ENCODE results near the gene RPUSD1. TPM values are rescaled to one million over a fixed set of nuclear protein-coding genes. Genes with fewer than 3 reads are reported as not detected.

RPUSD1 gene
- polyA plus RNA-seq, 1 of the 3 experiments (the other 2 are of a cell fraction): 27.7 TPM

GRCh38 chr16:766820-767640 is 21.2 kb downstream of the RPUSD1 start (continued):
- TF ChIP-seq TAF1 (IDR thresholded peaks at IDR 0.05; ENCODE audit: borderline replicate concordance, low read depth, low read length) (no peak), MXI1 (IDR thresholded peaks at IDR 0.05; ENCODE audit: low read depth, low read length) (no peak), ZBTB33 (IDR thresholded peaks at IDR 0.05; ENCODE audit: borderline replicate concordance, low read depth) (no peak), ELF1 (IDR thresholded peaks at IDR 0.05) (no peak), RAD21 (IDR thresholded peaks at IDR 0.05; ENCODE audit: low read length) (no peak), YY1 (IDR thresholded peaks at IDR 0.05; ENCODE audit: low read depth) (no peak), RXRA (IDR thresholded peaks at IDR 0.05; ENCODE audit: borderline replicate concordance, low read depth) (no peak)

GRCh38 chr16:766008-766819 is 22.0 kb downstream of the RPUSD1 start:
- H4K20me1 ChIP-seq (ENCODE audit: insufficient read depth): no peaks in the 10 kb centered on the region
- H3K79me2 ChIP-seq (ENCODE audit: insufficient read depth): no peaks in the 10 kb centered on the region
- no peaks in the 10 kb centered on the region for H3K27me3 ChIP-seq (ENCODE audit: insufficient read depth)
- no peak overlapping the region for H3K27ac ChIP-seq (ENCODE audit: low read depth in 2 of 2, low read length in 1 of 2)
- ChIA-PET CTCF (interaction anchor here (1.2 kb wide), 1 partner anchor 25 kb away, joined by 5 read pairs; the partner anchor contains the start of gene CIAO3), POLR2A (no interaction called here)
- H3K4me3 ChIP-seq (ENCODE audit: low read depth in 2 of 2, low read length in 1 of 2): no peak overlapping the region
- no peaks in the 10 kb centered on the region for H3K9me3 ChIP-seq
- H3K9me2 ChIP-seq: no peaks in the 10 kb centered on the region
- no peak overlapping the region for H3K4me2 ChIP-seq
- H3K36me3 ChIP-seq (replicated peaks in 1 of 2; ENCODE audit: control insufficient read depth in 1 of 2, insufficient read depth in 2 of 2, low read length in 1 of 2): no peaks in the 10 kb centered on the region
- WGBS (ENCODE audit: low lambda C conversion rate): 64% methylated on average over 15 of the region's 29 CpGs
- H3K9ac ChIP-seq: no peak overlapping the region
- H3F3A ChIP-seq (replicated peaks; ENCODE audit: insufficient read depth): no peaks in the 10 kb centered on the region
- H2AFZ ChIP-seq (ENCODE audit: low read depth): no peak overlapping the region
- no peak for DNase-seq
- H3K4me1 ChIP-seq (ENCODE audit: control insufficient read depth in 1 of 2, insufficient read depth in 2 of 2, low read depth in 1 of 2, low read length in 1 of 2): no peaks in the 10 kb centered on the region
- TF ChIP-seq USF1 (IDR thresholded peaks at IDR 0.05; ENCODE audit: borderline replicate concordance, low read depth): no peak
- TF ChIP-seq CTCF (IDR thresholded peaks at IDR 0.05): no peak
- TF ChIP-seq TAF1 (IDR thresholded peaks at IDR 0.05; ENCODE audit: borderline replicate concordance, low read depth, low read length): no peak
- TF ChIP-seq SMC3 (IDR thresholded peaks at IDR 0.05; ENCODE audit: low read depth, low read length): no peak
- TF ChIP-seq POLR2AphosphoS5 (IDR thresholded peaks at IDR 0.05; ENCODE audit: low read depth, low read length): no peak
- no peak for TF ChIP-seq GABPA (IDR thresholded peaks at IDR 0.05; ENCODE audit: low read depth)
- TF ChIP-seq MXI1 (IDR thresholded peaks at IDR 0.05; ENCODE audit: low read depth, low read length): no peak
